Measurements from ENCODE around the gene SPATA21.

The SPATA21 gene

DNA sequence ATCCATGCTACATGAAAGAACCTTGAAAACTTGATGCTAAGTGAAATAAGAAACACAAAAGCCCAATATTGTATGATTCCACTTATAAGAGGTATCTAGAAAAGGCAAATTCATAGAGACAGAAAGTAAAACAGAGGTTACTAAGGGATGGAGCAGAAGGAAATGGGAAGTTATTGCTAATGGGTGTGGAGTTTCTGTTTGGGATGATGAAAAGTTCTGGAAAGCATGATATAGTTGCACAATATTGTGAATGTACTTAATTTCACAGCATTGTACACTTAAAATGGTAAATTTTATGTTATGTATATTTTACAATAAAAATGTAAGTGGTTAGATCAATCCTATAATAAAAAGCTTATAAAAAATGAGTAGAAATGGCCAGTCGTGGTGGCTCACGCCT lies 1.7 kb upstream of the SPATA21 start:
- Histone ChIP-seq H3K79me1 (ENCODE audit: low read depth, low read length) (peaks cover 10% of the 10 kb centered on the region), H3K27ac (replicated peaks; ENCODE audit: low read length) (no peak overlapping the region), H4K91ac (ENCODE audit: low read depth, low read length, poor library complexity) (no peak overlapping the region), H2BK12ac (ENCODE audit: low read length) (no peak overlapping the region), H4K8ac (ENCODE audit: low read depth, low read length) (no peak overlapping the region), H3K9ac (ENCODE audit: low read depth, low read length, poor library complexity) (no peak overlapping the region), H3K36me3 (replicated peaks in 1 of 2; ENCODE audit: control insufficient read depth in 2 of 2, insufficient read depth in 2 of 2, low read length in 2 of 2) (peaks cover 6 to 19% of the 10 kb centered on the region in 2 donors), H2BK120ac (ENCODE audit: low read depth, low read length) (no peak overlapping the region), H3K14ac (ENCODE audit: low read length) (no peak overlapping the region), H3K18ac (ENCODE audit: low read length) (no peak overlapping the region), H3K23ac (ENCODE audit: low read depth, low read length, poor library complexity) (no peak overlapping the region), H3K9me3 (replicated peaks in 1 of 2; ENCODE audit: control insufficient read depth in 2 of 2, insufficient read depth in 1 of 2, low read depth in 1 of 2, low read length in 2 of 2) (no peaks in the 10 kb centered on the region), H3K4me1 (ENCODE audit: control insufficient read depth in 2 of 2, insufficient read depth in 1 of 2, low read depth in 1 of 2, low read length in 2 of 2) (peaks cover 5 to 6% of the 10 kb centered on the region in 2 donors), H3K4me3 (ENCODE audit: low read length in 2 of 2) (no peak overlapping the region), H2BK15ac (ENCODE audit: low read length) (no peak overlapping the region), H2BK5ac (ENCODE audit: low read length) (no peak overlapping the region), H2AFZ (ENCODE audit: low read length) (no peak overlapping the region), H3K4ac (ENCODE audit: low read length) (no peak overlapping the region), H3K27me3 (ENCODE audit: control insufficient read depth in 3 of 3, insufficient read depth in 3 of 3, low read depth in 1 of 3, low read length in 3 of 3) (no peaks in the 10 kb centered on the region), H3K4me2 (ENCODE audit: insufficient read depth, low read length, poor library complexity, severe bottlenecking) (no peak overlapping the region), H2AK5ac (ENCODE audit: low read depth, low read length) (no peak overlapping the region)
- WGBS, 2 donors (ENCODE audit: extremely low coverage in 2 of 2, insufficient read length in 2 of 2, insufficient replicate concordance in 1 of 2): no CpG with 5 or more reads among the region's 2 CpGs
- DNase-seq (ENCODE audit: low spot score): no peak

DNA sequence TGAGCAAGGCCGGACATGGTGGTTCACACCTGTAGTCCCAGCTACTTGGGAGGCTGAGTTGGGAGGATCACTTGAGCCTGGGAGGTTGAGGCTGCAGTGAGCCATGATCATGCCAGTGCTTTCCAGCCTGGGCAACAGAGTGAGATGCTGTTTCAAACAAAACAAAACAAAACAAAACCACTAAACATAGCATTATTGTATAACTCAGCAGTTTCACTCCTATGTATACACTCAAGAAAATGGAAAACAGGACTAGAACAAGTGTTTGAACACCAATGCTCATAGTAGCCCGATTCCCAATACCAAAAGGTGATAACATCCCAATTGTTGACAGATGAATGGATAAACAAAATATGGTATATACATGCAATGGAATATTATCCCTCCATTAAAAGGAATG lies 1.3 kb upstream of the SPATA21 start:
- no CpG with 5 or more reads among the region's 2 CpGs for WGBS, 2 donors (ENCODE audit: extremely low coverage in 2 of 2, insufficient read length in 2 of 2, insufficient replicate concordance in 1 of 2)
- Histone ChIP-seq H3K9ac (ENCODE audit: low read depth, low read length, poor library complexity) (no peak overlapping the region), H3K4me3 (ENCODE audit: low read length in 2 of 2) (no peak overlapping the region), H2AFZ (ENCODE audit: low read length) (no peak overlapping the region), H4K8ac (ENCODE audit: low read depth, low read length) (no peak overlapping the region), H3K9me3 (replicated peaks in 1 of 2; ENCODE audit: control insufficient read depth in 2 of 2, insufficient read depth in 1 of 2, low read depth in 1 of 2, low read length in 2 of 2) (no peaks in the 10 kb centered on the region), H2BK5ac (ENCODE audit: low read length) (no peak overlapping the region), H3K4me1 (ENCODE audit: control insufficient read depth in 2 of 2, insufficient read depth in 1 of 2, low read depth in 1 of 2, low read length in 2 of 2) (peaks cover 5 to 6% of the 10 kb centered on the region in 2 donors), H2AK5ac (ENCODE audit: low read depth, low read length) (no peak overlapping the region), H3K36me3 (replicated peaks in 1 of 2; ENCODE audit: control insufficient read depth in 2 of 2, insufficient read depth in 2 of 2, low read length in 2 of 2) (peaks cover 4 to 15% of the 10 kb centered on the region in 2 donors), H3K4me2 (ENCODE audit: insufficient read depth, low read length, poor library complexity, severe bottlenecking) (no peak overlapping the region), H3K79me1 (ENCODE audit: low read depth, low read length) (peaks cover 10% of the 10 kb centered on the region), H2BK120ac (ENCODE audit: low read depth, low read length) (no peak overlapping the region), H2BK12ac (ENCODE audit: low read length) (no peak overlapping the region), H3K23ac (ENCODE audit: low read depth, low read length, poor library complexity) (no peak overlapping the region), H4K91ac (ENCODE audit: low read depth, low read length, poor library complexity) (no peak overlapping the region), H3K27me3 (ENCODE audit: control insufficient read depth in 3 of 3, insufficient read depth in 3 of 3, low read depth in 1 of 3, low read length in 3 of 3) (no peaks in the 10 kb centered on the region), H3K4ac (ENCODE audit: low read length) (no peak overlapping the region), H3K18ac (ENCODE audit: low read length) (no peak overlapping the region), H3K27ac (replicated peaks; ENCODE audit: low read length) (no peak overlapping the region), H2BK15ac (ENCODE audit: low read length) (no peak overlapping the region), H3K14ac (ENCODE audit: low read length) (no peak overlapping the region)
- no peak for DNase-seq (ENCODE audit: low spot score)

DNA sequence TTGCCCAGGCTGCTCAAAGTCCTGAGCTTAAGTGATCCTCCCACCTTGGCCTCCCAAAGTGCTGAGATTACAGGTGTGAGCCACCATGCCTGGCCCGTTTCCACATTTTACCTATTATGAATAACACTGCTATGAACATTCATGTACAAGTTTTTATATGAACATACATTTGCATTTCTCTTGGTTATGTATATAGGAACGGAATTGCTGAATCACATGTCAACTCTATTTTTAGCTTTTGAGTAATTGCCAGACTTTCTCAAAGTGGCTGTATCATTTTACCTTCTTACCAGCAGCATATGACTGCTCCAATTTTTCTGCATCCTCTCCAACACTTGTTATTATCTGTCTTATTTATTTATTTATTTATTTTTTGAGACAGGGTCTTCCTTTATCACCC lies 2.7 kb downstream of the SPATA21 start:
- H2AFZ ChIP-seq (ENCODE audit: low read length): no peak overlapping the region
- DNase-seq (ENCODE audit: low spot score): no peak
- H3K23ac ChIP-seq (ENCODE audit: low read depth, low read length, poor library complexity): no peak overlapping the region
- H4K8ac ChIP-seq (ENCODE audit: low read depth, low read length): no peak overlapping the region
- no peak overlapping the region for H2BK12ac ChIP-seq (ENCODE audit: low read length)
- H3K4ac ChIP-seq (ENCODE audit: low read length): no peak overlapping the region
- no peak overlapping the region for H3K4me3 ChIP-seq (ENCODE audit: low read length in 2 of 2)
- H2BK5ac ChIP-seq (ENCODE audit: low read length): no peak overlapping the region
- H3K14ac ChIP-seq (ENCODE audit: low read length): no peak overlapping the region
- H3K36me3 ChIP-seq (replicated peaks in 1 of 2; ENCODE audit: control insufficient read depth in 2 of 2, insufficient read depth in 2 of 2, low read length in 2 of 2): no peaks in the 10 kb centered on the region
- H3K9ac ChIP-seq (ENCODE audit: low read depth, low read length, poor library complexity): no peak overlapping the region
- no CpG with 5 or more reads among the region's 2 CpGs for WGBS, 2 donors (ENCODE audit: extremely low coverage in 2 of 2, insufficient read length in 2 of 2, insufficient replicate concordance in 1 of 2)
- H3K4me2 ChIP-seq (ENCODE audit: insufficient read depth, low read length, poor library complexity, severe bottlenecking): no peak overlapping the region
- no peak overlapping the region for H2BK120ac ChIP-seq (ENCODE audit: low read depth, low read length)
- no peaks in the 10 kb centered on the region for H3K9me3 ChIP-seq (replicated peaks in 1 of 2; ENCODE audit: control insufficient read depth in 2 of 2, insufficient read depth in 1 of 2, low read depth in 1 of 2, low read length in 2 of 2)
- peaks cover 0 to 1% of the 10 kb centered on the region in 2 donors for H3K4me1 ChIP-seq (ENCODE audit: control insufficient read depth in 2 of 2, insufficient read depth in 1 of 2, low read depth in 1 of 2, low read length in 2 of 2)
- no peak overlapping the region for H4K91ac ChIP-seq (ENCODE audit: low read depth, low read length, poor library complexity)
- H2BK15ac ChIP-seq (ENCODE audit: low read length): no peak overlapping the region
- H2AK5ac ChIP-seq (ENCODE audit: low read depth, low read length): no peak overlapping the region
- no peaks in the 10 kb centered on the region for H3K79me1 ChIP-seq (ENCODE audit: low read depth, low read length)
- no peaks in the 10 kb centered on the region for H3K27me3 ChIP-seq (ENCODE audit: control insufficient read depth in 3 of 3, insufficient read depth in 3 of 3, low read depth in 1 of 3, low read length in 3 of 3)
- no peak overlapping the region for H3K27ac ChIP-seq (replicated peaks; ENCODE audit: low read length)
- H3K18ac ChIP-seq (ENCODE audit: low read length): no peak overlapping the region

DNA sequence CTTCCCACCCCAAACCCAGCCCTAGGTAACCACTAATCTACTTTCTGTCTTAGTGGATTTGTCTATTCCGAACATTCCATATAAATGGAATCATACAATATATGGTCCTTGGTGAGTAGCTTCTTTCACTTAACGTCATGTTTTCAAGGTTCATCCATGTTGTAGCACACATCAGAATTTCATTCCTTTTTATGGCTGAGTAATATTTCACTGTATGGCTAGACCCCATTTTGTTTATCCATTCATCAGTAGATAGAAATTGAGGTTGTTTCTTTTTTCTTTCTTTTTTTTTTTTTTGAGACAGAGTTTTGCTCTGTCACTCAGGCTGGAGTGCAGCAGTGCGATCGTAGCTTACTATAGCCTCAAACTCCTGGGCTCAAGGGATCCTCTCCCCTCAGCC lies 3.2 kb downstream of the SPATA21 start:
- H3K27ac ChIP-seq (replicated peaks; ENCODE audit: low read length): no peak overlapping the region
- no peaks in the 10 kb centered on the region for H3K27me3 ChIP-seq (ENCODE audit: control insufficient read depth in 3 of 3, insufficient read depth in 3 of 3, low read depth in 1 of 3, low read length in 3 of 3)
- no peak overlapping the region for H3K23ac ChIP-seq (ENCODE audit: low read depth, low read length, poor library complexity)
- no peak overlapping the region for H2AFZ ChIP-seq (ENCODE audit: low read length)
- no peaks in the 10 kb centered on the region for H3K9me3 ChIP-seq (replicated peaks in 1 of 2; ENCODE audit: control insufficient read depth in 2 of 2, insufficient read depth in 1 of 2, low read depth in 1 of 2, low read length in 2 of 2)
- H2BK5ac ChIP-seq (ENCODE audit: low read length): no peak overlapping the region
- no peak for DNase-seq (ENCODE audit: low spot score)
- no peak overlapping the region for H2AK5ac ChIP-seq (ENCODE audit: low read depth, low read length)
- peaks cover 0 to 1% of the 10 kb centered on the region in 2 donors for H3K4me1 ChIP-seq (ENCODE audit: control insufficient read depth in 2 of 2, insufficient read depth in 1 of 2, low read depth in 1 of 2, low read length in 2 of 2)
- H3K36me3 ChIP-seq (replicated peaks in 1 of 2; ENCODE audit: control insufficient read depth in 2 of 2, insufficient read depth in 2 of 2, low read length in 2 of 2): no peaks in the 10 kb centered on the region
- H3K79me1 ChIP-seq (ENCODE audit: low read depth, low read length): no peaks in the 10 kb centered on the region
- H3K9ac ChIP-seq (ENCODE audit: low read depth, low read length, poor library complexity): no peak overlapping the region
- H3K4me3 ChIP-seq (ENCODE audit: low read length in 2 of 2): no peak overlapping the region
- no peak overlapping the region for H3K4ac ChIP-seq (ENCODE audit: low read length)
- H3K14ac ChIP-seq (ENCODE audit: low read length): no peak overlapping the region
- H2BK12ac ChIP-seq (ENCODE audit: low read length): no peak overlapping the region
- H2BK15ac ChIP-seq (ENCODE audit: low read length): no peak overlapping the region
- H4K91ac ChIP-seq (ENCODE audit: low read depth, low read length, poor library complexity): no peak overlapping the region
- H3K18ac ChIP-seq (ENCODE audit: low read length): no peak overlapping the region
- no peak overlapping the region for H2BK120ac ChIP-seq (ENCODE audit: low read depth, low read length)
- no CpG with 5 or more reads among the region's 4 CpGs for WGBS, 2 donors (ENCODE audit: extremely low coverage in 2 of 2, insufficient read length in 2 of 2, insufficient replicate concordance in 1 of 2)
- no peak overlapping the region for H3K4me2 ChIP-seq (ENCODE audit: insufficient read depth, low read length, poor library complexity, severe bottlenecking)
- H4K8ac ChIP-seq (ENCODE audit: low read depth, low read length): no peak overlapping the region

Data from neuronal stem cell (in vitro differentiated cells).